SU-DHL-6 (cell line): ENCODE results near the gene EYA2.

Experiments
- EZH2phosphoT487 ChIP-seq: fragments of 200-600 bp; sonication (generic), shearing (Covaris generic); conservative IDR thresholded peaks from 2 replicates; pipeline ENCODE4 v1.6.1; 2018; ENCODE audit warnings: mild to moderate bottlenecking, antibody characterized with exemption, low read length, moderate library complexity, mixed read lengths
- TF ChIP-seq, protein P1 (sequence below): fragments of 200-600 bp; sonication (generic); IDR thresholded peaks from one replicate; pipeline ENCODE4 v1.5.1; 2017; ENCODE audit warnings: antibody characterized with exemption, mild to moderate bottlenecking, low read length, moderate library complexity; ENCODE audit not compliant: insufficient read depth, poor library complexity, severe bottlenecking

DNA sequence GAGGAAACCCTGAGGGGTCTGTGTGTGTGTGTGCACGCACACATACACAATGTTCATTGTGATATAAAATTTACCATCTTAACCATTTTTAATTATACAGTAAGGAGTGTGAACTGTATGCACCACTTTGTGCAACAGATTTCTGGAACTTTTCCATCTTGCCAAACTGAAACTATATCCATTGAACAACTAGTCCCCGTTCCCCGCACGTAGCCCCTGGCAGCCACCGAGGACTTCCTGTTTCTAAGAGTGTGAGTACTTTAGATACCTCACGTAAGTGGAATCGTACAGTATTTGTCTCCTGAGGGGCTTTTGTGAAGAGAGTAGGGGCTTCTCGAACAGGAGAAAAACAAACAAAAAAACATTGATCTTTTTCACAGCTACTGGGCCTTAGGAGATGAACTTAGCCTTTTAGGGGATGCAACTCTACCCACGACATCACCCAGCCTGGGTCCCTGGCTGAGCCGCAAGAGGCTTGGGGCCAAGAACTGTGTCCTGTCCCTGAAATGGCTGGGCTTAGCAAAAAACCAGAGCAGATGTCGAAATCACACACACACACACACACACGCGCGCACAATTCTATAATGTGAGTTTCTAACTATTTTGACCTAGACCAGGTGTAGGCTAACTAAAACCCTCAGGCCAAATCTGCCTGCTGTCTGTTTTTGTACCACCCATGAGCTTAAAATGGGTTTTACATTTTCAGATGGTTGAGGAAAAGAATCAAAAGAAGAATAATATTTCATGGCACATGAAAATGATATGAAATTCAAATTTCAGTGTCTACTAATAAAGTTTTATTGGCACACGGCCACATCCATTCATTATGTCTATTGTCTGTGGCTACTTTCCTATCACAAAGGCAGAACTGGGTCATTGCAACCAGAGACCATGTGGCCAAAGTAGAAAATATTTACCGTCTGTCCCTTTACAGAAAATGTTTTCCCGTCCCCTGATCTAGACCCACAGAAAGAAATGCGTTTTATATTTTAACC is 144.2 kb downstream of the EYA2 start:
- TF ChIP-seq, protein P1, sequence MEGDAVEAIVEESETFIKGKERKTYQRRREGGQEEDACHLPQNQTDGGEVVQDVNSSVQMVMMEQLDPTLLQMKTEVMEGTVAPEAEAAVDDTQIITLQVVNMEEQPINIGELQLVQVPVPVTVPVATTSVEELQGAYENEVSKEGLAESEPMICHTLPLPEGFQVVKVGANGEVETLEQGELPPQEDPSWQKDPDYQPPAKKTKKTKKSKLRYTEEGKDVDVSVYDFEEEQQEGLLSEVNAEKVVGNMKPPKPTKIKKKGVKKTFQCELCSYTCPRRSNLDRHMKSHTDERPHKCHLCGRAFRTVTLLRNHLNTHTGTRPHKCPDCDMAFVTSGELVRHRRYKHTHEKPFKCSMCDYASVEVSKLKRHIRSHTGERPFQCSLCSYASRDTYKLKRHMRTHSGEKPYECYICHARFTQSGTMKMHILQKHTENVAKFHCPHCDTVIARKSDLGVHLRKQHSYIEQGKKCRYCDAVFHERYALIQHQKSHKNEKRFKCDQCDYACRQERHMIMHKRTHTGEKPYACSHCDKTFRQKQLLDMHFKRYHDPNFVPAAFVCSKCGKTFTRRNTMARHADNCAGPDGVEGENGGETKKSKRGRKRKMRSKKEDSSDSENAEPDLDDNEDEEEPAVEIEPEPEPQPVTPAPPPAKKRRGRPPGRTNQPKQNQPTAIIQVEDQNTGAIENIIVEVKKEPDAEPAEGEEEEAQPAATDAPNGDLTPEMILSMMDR: no peak
- TF ChIP-seq EZH2phosphoT487: no peak
